ENCODE measurements around the gene HSP90AB1.

The HSP90AB1 gene

DNA sequence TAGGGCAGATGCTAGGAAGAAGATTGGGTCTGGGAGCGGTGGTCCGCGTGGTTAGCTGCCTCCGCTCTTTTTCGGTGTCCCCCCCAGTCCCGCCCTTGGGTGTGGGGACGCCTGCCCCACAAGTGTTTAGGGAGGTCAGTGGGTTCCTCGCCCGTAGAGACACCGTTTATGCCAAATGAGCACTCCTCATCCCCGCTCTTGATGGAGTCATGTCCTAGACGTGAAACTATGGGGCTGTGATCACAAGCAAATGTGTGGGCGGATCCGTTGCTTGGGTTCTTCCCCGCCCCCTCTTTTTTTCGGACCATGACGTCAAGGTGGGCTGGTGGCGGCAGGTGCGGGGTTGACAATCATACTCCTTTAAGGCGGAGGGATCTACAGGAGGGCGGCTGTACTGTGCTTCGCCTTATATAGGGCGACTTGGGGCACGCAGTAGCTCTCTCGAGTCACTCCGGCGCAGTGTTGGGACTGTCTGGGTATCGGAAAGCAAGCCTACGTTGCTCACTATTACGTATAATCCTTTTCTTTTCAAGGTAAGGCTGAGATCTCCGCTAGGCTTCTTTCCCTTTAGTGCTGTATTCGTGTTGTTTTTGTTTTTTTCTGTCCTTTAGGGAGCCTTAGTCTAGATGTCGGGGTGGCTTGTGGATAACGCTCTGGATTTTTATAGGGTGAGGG lies at the start of gene HSP90AB1:
TSS of gene HSP90AB1 (plus strand) at position 439 of the 675 bp plus-strand sequence. CDS start 1,529 bp downstream, outside the sequence.
- peak; percentile 87 to 92 (median 89) for DNase-seq

DNA sequence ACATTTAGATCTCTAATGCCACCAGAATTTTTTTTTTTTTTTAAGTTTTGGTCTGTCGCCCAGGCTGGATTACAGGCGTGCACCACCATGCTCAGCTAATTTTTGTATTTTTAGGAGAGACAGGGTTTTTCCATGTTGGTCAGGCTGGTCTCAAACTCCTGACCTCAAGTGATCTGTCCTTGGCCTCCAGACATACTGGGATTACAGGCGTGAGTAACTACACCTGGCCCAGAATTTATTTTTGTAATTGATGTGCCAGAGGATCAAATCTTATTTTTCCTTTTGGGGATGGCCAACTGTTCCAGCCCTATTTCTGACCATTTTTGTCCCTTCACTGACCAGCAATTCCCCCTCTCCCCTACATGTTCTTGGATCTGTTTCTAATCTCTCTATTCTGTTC lies 48.2 kb upstream of the HSP90AB1 start:
- no peak for DNase-seq

DNA sequence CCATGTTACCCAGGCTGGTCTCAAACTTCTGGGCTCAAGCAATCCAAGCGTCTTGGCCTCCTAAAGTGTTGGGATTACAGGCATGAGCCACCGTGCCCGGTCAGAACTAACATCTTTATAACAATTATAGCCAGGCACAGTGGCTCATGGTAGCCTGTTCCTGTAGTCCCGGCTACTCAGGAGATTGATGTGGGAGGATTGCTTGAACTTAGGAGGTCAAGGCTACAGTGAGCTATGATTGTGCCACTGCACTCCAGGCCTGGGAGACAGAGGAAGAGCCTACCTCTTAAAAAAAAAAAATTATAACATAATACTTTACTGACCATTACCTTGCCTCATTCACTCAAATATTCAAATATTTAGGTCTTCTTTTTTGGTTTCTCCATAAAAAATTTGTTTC lies 47.0 kb upstream of the HSP90AB1 start:
- DNase-seq = no peak

GRCh38 chr6:44201200-44201599 lies 45.7 kb upstream of the HSP90AB1 start:
- no peak for DNase-seq

DNA sequence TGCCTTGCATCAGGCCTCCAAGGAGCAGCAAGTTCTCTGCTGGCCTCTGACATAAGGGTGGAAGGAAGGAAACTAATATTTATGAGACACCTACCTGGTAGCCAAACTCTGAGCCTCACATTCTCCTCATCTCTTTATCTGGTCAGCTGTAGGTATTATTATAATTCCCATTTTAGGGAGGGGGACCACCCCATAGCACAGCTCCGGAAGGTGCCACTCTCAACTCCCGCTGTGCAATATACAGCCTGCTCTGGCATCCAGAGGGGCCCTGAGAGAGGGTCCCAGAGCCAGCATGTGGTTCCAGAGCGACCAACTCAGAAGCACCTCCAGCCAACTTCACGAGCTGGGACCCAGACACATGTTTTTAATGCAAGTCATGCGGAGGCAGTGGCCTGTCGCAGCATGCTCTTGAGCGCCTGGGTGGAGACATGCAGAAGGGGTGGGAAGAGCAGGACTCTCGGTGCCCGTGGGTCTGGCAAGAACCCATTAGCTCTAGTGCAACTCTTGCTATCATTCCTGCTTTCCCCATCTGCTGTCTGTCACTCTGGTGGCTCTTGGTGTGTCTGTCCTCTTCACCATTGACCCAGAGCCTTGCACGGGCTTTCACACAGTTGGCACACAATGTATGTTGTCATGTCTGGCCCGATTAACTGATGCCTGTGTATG lies 45.1 kb upstream of the HSP90AB1 start:
- no peak for DNase-seq

GRCh38 chr6:44202332-44202971 lies 44.4 kb upstream of the HSP90AB1 start:
- DNase-seq = no peak

DNA sequence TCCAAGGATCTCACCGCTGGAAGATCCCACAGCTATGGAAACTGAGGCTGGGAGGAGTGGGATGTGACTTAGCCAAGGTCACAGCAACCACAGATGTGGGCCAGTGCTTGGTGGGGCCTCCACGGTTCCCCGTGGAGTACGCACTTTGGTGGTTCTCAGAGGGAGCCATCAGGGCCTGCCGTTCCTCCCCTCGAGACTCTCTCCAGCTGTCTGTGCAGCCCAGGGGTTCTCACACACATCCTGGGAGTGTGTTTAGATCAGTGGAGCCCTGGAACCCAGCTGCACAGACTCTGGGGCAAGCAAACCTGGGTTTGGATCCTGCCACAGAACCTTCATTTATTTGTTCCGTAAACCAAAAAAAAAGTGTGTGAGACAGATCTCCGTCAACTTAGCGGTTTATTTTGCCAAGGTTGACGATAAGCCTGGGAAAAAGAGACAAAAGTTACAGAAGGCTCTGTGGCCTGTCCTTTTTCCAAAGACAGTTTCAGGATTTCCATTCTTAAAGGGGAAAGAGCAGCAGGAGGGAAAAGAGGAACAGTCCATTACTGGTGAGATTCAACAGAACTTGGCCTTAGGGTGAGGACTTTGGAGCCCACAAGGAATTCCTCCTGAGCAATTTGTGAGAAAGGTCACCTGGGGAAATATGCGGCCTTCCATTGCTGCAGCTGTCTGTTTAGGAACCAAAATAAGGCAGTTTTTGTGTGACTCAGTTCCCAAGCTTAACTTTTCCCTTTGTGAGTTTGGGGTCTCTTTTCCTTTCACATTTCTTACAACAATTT lies 43.7 kb upstream of the HSP90AB1 start:
- DNase-seq = no peak

GRCh38 chr6:44203955-44204354 lies 42.9 kb upstream of the HSP90AB1 start:
- DNase-seq = no peak

- DNase-seq = no peak
Observed at GRCh38 chr6:44207966-44208365, 38.9 kb upstream of the HSP90AB1 start.

DNA sequence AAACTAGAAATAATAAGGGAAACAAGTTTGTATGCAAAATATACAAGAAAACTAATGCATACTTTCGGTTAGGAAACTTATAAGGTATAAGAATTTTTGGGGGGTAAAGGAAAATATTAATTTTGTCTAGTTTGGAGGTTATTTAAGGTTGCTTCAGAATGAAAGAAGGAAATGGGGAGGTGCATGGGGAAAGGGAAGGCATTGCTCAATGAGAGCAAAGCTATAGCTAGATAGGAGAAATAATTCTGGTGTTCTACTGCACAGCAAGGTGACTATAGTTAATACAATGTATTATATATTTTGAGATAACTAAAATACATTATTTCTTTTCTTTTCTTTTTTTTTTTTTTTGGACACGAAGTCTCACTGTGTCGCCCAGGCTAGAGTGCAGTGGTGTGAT lies 35.6 kb upstream of the HSP90AB1 start:
- DNase-seq = no peak

DNA sequence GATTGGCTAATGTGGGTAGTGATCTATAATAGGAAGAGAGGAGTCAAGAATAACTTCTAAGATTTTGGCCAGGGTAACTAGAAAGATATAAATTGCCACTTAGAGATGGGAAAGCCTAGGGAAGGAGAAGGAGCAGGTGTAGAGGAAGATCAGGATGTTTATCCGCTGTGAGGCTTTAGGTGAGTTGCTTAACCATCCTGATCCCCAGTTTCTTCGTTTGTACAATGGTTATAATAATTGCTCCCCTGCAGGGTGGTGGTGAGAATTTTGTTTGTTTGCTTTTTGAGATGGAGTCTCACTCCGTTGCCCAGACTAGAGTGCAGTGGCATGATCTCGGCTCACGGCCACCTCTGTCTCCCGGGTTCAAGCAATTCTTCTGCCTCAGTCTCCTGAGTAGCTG lies 32.6 kb upstream of the HSP90AB1 start:
- DNase-seq = no peak

DNA sequence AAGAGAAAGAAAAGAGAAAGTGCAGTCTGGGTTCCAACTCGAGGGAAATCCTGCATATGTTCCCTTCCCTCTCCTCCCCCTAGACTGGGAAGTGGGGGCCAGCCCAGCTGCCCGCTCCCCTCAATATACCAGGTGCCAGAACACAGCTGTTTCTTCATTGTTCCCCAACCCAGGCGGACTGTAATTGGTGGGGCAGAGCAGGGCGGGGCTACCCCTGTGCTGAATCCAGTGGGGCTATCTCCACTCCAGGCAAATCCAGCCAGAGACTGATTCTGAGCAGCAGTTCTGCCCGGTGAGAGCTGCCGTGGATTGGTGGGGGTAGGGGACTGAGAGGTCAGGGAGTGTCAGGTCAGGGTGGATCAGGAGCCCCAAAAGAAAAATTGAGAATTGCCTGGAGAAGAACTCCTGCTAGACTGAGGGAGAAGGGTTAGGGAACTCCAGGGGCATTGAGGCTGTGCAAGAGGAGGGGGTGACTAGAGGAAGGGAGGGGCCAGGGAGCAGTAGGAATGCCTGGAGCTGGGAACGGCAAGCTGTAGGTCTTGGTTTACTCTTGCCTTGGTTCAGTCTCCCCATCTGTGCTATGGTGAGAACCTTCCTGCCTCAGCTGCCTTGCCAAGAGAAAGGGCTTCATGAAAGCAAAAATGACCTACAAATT lies 30.1 kb upstream of the HSP90AB1 start, which contains the start of gene MYMX:
TSS of gene MYMX (plus strand) at position 250 of the 655 bp plus-strand sequence. CDS start 546 bp downstream, outside the sequence.
- no peak for DNase-seq

DNA sequence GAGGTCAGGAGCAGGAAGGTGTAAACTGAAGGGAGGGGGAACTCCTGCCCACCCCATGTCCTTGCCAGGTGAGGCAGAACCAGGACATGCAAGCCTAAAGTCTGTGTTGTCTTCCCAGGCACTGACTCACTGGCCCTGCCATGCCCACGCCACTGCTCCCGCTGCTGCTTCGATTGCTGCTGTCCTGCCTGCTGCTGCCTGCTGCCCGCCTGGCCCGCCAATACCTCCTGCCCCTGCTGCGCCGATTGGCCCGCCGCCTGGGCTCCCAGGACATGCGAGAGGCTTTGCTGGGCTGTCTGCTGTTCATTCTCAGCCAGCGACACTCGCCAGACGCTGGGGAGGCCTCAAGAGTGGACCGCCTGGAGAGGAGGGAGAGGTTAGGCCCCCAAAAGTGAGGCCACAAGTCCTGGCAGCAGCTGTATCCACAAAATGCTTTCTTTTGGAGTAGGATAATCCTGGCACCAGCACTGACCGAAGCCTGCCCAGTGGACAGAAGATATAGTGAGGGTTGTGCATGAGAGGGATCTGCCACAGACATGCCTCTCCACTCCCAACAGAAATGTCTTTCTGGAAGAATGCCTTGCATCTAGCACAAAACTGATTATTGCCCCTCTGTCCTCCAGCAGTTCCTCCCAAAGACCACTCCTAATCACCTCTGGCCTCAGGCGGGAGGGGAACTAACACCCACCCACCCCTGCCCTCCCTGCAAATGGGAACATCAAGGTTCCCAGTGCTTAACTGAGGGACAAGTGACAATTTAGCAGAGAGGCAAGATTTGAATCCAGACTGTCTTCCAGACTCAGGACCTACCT lies 29.4 kb upstream of the HSP90AB1 start:
- DNase-seq = no peak

DNA sequence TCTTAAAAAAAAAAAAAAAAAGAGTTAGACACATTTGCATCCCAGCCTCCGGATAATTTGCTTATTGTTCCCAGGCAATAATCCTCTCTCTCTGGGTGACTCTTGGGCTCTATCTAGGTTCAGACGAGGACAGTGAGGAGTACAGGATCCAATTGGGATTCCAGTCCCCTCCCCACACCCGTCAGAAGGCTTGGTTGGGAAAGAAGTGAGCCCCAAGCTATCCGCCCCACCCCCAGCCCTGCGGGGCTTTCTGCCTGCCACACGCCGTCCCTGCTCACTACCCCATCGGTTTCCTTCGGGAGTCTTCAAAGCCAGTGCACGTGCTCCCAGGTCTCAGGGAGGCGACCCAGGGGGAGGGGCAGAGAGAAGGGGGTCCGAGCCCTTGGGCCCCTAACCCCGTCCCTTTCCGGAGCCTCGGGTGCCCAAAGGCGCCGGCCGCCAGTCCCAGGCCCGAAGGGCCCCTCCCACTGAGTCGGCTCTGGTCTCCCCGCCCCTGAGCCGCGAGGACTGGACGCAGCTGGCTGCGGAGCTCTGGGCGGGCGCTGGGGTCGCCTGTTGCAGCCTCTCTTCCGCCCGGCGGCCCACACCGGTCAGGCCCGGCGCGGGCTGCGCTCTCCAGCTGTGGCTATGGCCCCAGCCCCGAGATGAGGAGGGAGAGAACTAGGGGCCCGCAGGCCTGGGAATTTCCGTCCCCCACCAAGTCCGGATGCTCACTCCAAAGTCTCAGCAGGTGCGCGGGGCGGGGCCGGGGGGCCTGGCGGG lies 27.7 kb upstream of the HSP90AB1 start:
- no peak for DNase-seq

DNA sequence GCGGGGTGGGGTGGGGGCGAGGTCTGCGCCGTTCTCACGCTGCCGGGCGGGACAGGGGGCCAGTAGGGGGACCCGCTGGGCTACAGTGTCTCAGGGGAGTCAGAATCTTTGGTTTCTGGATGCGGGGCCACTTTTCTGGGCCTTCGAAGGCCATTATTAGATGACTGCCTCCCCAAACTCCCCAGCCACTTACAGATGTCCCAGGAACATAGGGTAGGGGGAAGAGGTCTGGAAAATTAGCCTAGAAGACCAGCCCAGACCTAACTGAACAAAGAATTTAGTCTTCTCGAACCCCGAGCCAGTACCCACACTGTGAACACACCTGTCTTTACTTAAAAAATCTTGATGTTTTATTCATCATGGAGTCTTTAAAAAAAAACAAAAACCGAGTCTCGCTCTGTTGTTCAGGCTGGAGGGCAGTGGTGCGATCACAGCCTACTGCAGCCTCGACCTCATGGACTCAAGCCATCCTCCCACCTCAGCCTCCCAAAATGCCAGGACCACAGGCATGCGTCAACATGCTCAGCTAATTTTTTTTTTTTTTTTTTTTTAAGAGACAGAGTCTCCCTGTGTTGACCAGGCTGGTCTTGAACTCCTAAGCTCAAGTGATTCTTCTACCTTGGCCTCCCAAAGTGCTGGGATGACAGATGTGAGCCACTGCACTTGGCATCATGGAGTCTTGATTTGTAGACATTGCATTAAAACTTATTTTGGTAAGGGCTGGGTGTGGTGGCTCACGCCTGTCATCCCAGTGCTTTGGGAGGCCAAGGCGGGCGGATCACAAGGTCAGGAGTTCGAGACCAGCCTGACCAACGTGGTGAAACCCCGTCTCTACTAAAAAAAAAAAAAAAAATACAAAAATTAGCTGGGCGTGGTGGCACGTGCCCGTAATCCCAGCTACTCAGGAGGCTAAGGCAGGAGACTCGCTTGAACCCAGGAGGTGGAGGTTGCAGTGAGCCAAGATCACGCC lies 26.8 kb upstream of the HSP90AB1 start:
- DNase-seq = no peak

DNA sequence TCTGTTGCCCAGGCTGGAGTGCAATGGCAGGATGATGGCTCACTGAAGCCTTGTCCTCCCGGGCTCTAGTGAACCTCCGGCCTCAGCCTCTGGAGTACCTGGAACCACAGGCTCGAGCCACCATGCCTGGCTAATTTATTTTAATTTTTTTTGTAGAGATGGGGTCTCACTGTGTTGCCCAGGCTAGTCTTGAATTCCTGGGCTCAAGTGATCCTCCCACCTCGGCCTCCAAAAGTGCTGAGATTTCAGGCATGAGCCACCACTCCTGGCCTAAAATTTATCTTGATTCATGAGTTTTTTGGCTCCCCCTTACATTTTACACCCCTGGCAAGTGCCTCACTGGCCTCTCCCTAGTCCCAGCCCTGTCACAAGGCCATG lies 26.0 kb upstream of the HSP90AB1 start:
- DNase-seq = no peak

- peak; percentile 29 to 57 (median 48) for DNase-seq
Observed at GRCh38 chr6:44221291-44221960, 25.5 kb upstream of the HSP90AB1 start.

GRCh38 chr6:44221961-44222335 lies 25.0 kb upstream of the HSP90AB1 start:
- no peak for DNase-seq

Measured in activated CD4-positive, CD25-positive, alpha-beta regulatory T cell (primary cell).